ENCODE data around the gene TBC1D22A. TPM values are rescaled to one million over a fixed set of nuclear protein-coding genes. Genes with fewer than 3 reads are reported as not detected.
"Not testable (repeated sequence)": the region's sequence is repeated elsewhere in the genome, so short reads cannot be mapped to it uniquely, and the experiment has no call there.

Gene TBC1D22A
- total RNA-seq, 1 donor from 2014 or later, result 12.5 TPM

GRCh38 chr22:46812034-46812605, 49.7 kb downstream of the TBC1D22A start:
- DNase-seq (ENCODE audit: low read depth in 2 of 2), result no peak

- peak; percentile 23 to 61 for DNase-seq (ENCODE audit: low read depth in 2 of 2)
Measured at GRCh38 chr22:46812788-46813187, 50.3 kb downstream of the TBC1D22A start.

GRCh38 chr22:46813816-46814597, 51.6 kb downstream of the TBC1D22A start:
- DNase-seq (ENCODE audit: low read depth in 2 of 2), result peak in 1 of 2 donors; percentile 17

- DNase-seq (ENCODE audit: low read depth in 2 of 2), result no peak
Measured at GRCh38 chr22:46815132-46815531, 52.7 kb downstream of the TBC1D22A start.

GRCh38 chr22:46815559-46815895, 53.1 kb downstream of the TBC1D22A start:
- no peak for DNase-seq (ENCODE audit: low read depth in 2 of 2)

- DNase-seq (ENCODE audit: low read depth in 2 of 2), result no peak
Measured at GRCh38 chr22:46815896-46816731, 53.7 kb downstream of the TBC1D22A start.

- not testable (repeated sequence) for DNase-seq (ENCODE audit: low read depth in 2 of 2)
Measured at GRCh38 chr22:46817390-46817789, 54.9 kb downstream of the TBC1D22A start.

- no peak for DNase-seq (ENCODE audit: low read depth in 2 of 2)
Measured at GRCh38 chr22:46823248-46823647, 60.8 kb downstream of the TBC1D22A start.

- DNase-seq (ENCODE audit: low read depth in 2 of 2), result no peak
Measured at GRCh38 chr22:46823654-46824053, 61.2 kb downstream of the TBC1D22A start.

GRCh38 chr22:46824344-46824909, 62.0 kb downstream of the TBC1D22A start:
- DNase-seq (ENCODE audit: low read depth in 2 of 2), result no peak

- no peak for DNase-seq (ENCODE audit: low read depth in 2 of 2)
Measured at GRCh38 chr22:46824980-46825544, 62.6 kb downstream of the TBC1D22A start.

GRCh38 chr22:46826438-46827135, 64.1 kb downstream of the TBC1D22A start:
- DNase-seq (ENCODE audit: low read depth in 2 of 2), result peak; percentile 19 to 20

GRCh38 chr22:46827136-46827780, 64.8 kb downstream of the TBC1D22A start:
- peak; percentile 17 to 53 for DNase-seq (ENCODE audit: low read depth in 2 of 2)

- DNase-seq (ENCODE audit: low read depth in 2 of 2), result no peak
Measured at GRCh38 chr22:46827781-46828180, 65.3 kb downstream of the TBC1D22A start.

- DNase-seq (ENCODE audit: low read depth in 2 of 2), result no peak
Measured at GRCh38 chr22:46828323-46828900, 66.0 kb downstream of the TBC1D22A start.

- DNase-seq (ENCODE audit: low read depth in 2 of 2), result peak in 1 of 2 donors; percentile 64
Measured at GRCh38 chr22:46829117-46829891, 66.9 kb downstream of the TBC1D22A start.

- DNase-seq (ENCODE audit: low read depth in 2 of 2), result peak; percentile 16 to 59
Measured at GRCh38 chr22:46829941-46830715, 67.7 kb downstream of the TBC1D22A start.

GRCh38 chr22:46830841-46831240, 68.4 kb downstream of the TBC1D22A start:
- DNase-seq (ENCODE audit: low read depth in 2 of 2), result peak in 1 of 2 donors; percentile 21

All from dermis microvascular lymphatic vessel endothelial cell (primary cell).